Neural cell (in vitro differentiated cells): Measurements from ENCODE around the gene ATP11A. TPM values are rescaled to one million over a fixed set of nuclear protein-coding genes. Genes with fewer than 3 reads are reported as not detected.

Experiments used
- H2AFZ ChIP-seq: fragments of 200-600, 300-800 bp; sonication (generic), shearing (Covaris generic); 2 replicates; pipeline ENCODE4 v1.6.0; 2014; ENCODE audit warnings: low read depth, mild to moderate bottlenecking, antibody characterized with exemption, low read length, moderate library complexity
- H3F3A ChIP-seq: fragments of 200-600 bp; shearing (Covaris generic); 2 replicates; pipeline ENCODE4 v1.6.1; 2016; ENCODE audit warnings: mild to moderate bottlenecking, moderate library complexity, mixed read lengths, antibody characterized with exemption, low read length; ENCODE audit not compliant: insufficient read depth, poor library complexity, severe bottlenecking
- H3K27ac ChIP-seq: fragments of 200-600, 300-800 bp; sonication (generic), shearing (Covaris generic); 2 replicates; pipeline ENCODE4 v1.5.1; 2014; ENCODE audit warnings: mild to moderate bottlenecking, low read length, moderate library complexity
- H3K27me3 ChIP-seq: fragments of 300-800, 200-600 bp; sonication (generic), shearing (Covaris generic); 2 replicates; pipeline ENCODE4 v1.6.0; 2014; ENCODE audit warnings: mild to moderate bottlenecking, low read depth, low read length, moderate library complexity; ENCODE audit not compliant: insufficient read depth
- H3K36me3 ChIP-seq: fragments of 300-800, 200-600 bp; sonication (generic), shearing (Covaris generic); 2 replicates; pipeline ENCODE4 v1.5.1; 2014; ENCODE audit warnings: mild to moderate bottlenecking, antibody characterized with exemption, low read length, moderate library complexity; ENCODE audit not compliant: insufficient read depth
- H3K4me2 ChIP-seq: fragments of 300-800, 200-600 bp; sonication (generic), shearing (Covaris generic); 2 replicates; pipeline ENCODE4 v1.6.0; 2014; ENCODE audit warnings: mild to moderate bottlenecking, low read length
- H3K4me3 ChIP-seq: fragments of 300-800, 200-600 bp; sonication (generic), shearing (Covaris generic); 2 replicates; pipeline ENCODE4 v1.5.1; 2014; ENCODE audit warnings: mild to moderate bottlenecking, low read length, moderate library complexity
- H3K79me2 ChIP-seq: fragments of 200-600 bp; shearing (Covaris generic); replicated peaks from 2 replicates; pipeline ENCODE4 v1.6.0; 2014; ENCODE audit warnings: mild to moderate bottlenecking, low read length, moderate library complexity; ENCODE audit not compliant: insufficient read depth
- H3K9ac ChIP-seq: fragments of 300-800, 200-600 bp; sonication (generic), shearing (Covaris generic); 2 replicates; pipeline ENCODE4 v1.6.1; 2016; ENCODE audit warnings: mild to moderate bottlenecking, low read length, mixed read lengths
- H3K9me2 ChIP-seq: fragments of 200-600 bp; shearing (Covaris generic); 2 replicates; pipeline ENCODE4 v1.6.1; 2016; ENCODE audit warnings: mild to moderate bottlenecking, low read length, mixed read lengths; ENCODE audit not compliant: insufficient read depth
- H3K9me3 ChIP-seq: fragments of 200-600, 300-800 bp; sonication (generic), shearing (Covaris generic); 2 replicates; pipeline ENCODE4 v1.6.1; 2016; ENCODE audit warnings: mild to moderate bottlenecking, mixed run types, low read length, moderate library complexity, mixed read lengths
- H4K20me1 ChIP-seq: fragments of 200-600 bp; shearing (Covaris generic); 2 replicates; pipeline ENCODE4 v1.6.1; 2016; ENCODE audit warnings: mild to moderate bottlenecking, mixed run types; ENCODE audit not compliant: insufficient read depth
- CTCF ChIP-seq: fragments of 450-650 bp; IDR thresholded peaks from 2 replicates; pipeline ENCODE4 v1.5.1; 2014; ENCODE audit warnings: antibody characterized with exemption, mild to moderate bottlenecking, moderate library complexity; ENCODE audit not compliant: poor library complexity, severe bottlenecking
- EP300 ChIP-seq: fragments of 450-650 bp; conservative IDR thresholded peaks from 2 replicates; pipeline ENCODE4 v1.6.1; 2014; ENCODE audit warnings: antibody characterized with exemption, mild to moderate bottlenecking, moderate library complexity; ENCODE audit not compliant: poor library complexity, severe bottlenecking
- EZH2 ChIP-seq: fragments of 200-600, 300-800 bp; shearing (Covaris generic), sonication (generic); IDR thresholded peaks from 2 replicates; pipeline ENCODE4 v1.6.1; 2014; ENCODE audit warnings: antibody characterized with exemption, low read length, borderline replicate concordance, mild to moderate bottlenecking; ENCODE audit not compliant: insufficient read depth, poor library complexity, severe bottlenecking
- MXI1 ChIP-seq: fragments of 450-650 bp; conservative IDR thresholded peaks from 2 replicates; pipeline ENCODE4 v1.6.1; 2014; ENCODE audit warnings: antibody characterized with exemption, mild to moderate bottlenecking; ENCODE audit not compliant: poor library complexity, severe bottlenecking
- POLR2AphosphoS5 ChIP-seq: IDR thresholded peaks from 2 replicates; pipeline ENCODE4 v1.6.1; 2012
- RAD21 ChIP-seq: fragments of 450-650 bp; conservative IDR thresholded peaks from 2 replicates; pipeline ENCODE4 v1.6.1; 2014; ENCODE audit warnings: antibody characterized with exemption, mild to moderate bottlenecking, moderate library complexity
- REST ChIP-seq: IDR thresholded peaks from 2 replicates; pipeline ENCODE4 v1.6.1; 2012; ENCODE audit warnings: borderline replicate concordance
- SMC3 ChIP-seq: fragments of 450-650 bp; conservative IDR thresholded peaks from 2 replicates; pipeline ENCODE4 v1.6.1; 2014; ENCODE audit warnings: antibody characterized with exemption, mild to moderate bottlenecking, moderate library complexity; ENCODE audit not compliant: poor library complexity
- TAF1 ChIP-seq: IDR thresholded peaks from 2 replicates; pipeline ENCODE4 v1.6.1; 2012; ENCODE audit warnings: low read depth
- polyA plus RNA-seq: library from polyadenylated mRNA; depleted of rRNA; stranded (reverse); fragments of >200 nt; gene quantifications from 2 replicates; pipeline ENCODE4 v1.2.3, GENCODE V29; 2014

Gene ATP11A
- polyA plus RNA-seq, 1 donor from 2014 or later, result 3.0 TPM

- H2AFZ ChIP-seq, result no peak overlapping the region
- H3F3A ChIP-seq, result no peaks in the 10 kb centered on the region
- peak overlapping the region; percentile 15 for H3K27ac ChIP-seq
- H4K20me1 ChIP-seq, result no peaks in the 10 kb centered on the region
- no peaks in the 10 kb centered on the region for H3K27me3 ChIP-seq
- no peaks in the 10 kb centered on the region for H3K36me3 ChIP-seq
- no peaks in the 10 kb centered on the region for H3K79me2 ChIP-seq
- no peak for TF ChIP-seq SMC3
- peak; percentile 21 for TF ChIP-seq EP300
- no peak for TF ChIP-seq REST
- TF ChIP-seq TAF1, result no peak
- TF ChIP-seq MXI1, result no peak
- no peak for TF ChIP-seq CTCF
- no peak overlapping the region for H3K9ac ChIP-seq
- H3K9me3 ChIP-seq, result no peaks in the 10 kb centered on the region
- H3K4me2 ChIP-seq, result no peak overlapping the region
- H3K4me3 ChIP-seq, result no peak overlapping the region
- H3K9me2 ChIP-seq, result no peaks in the 10 kb centered on the region
Measured at GRCh38 chr13:112804374-112804773, 114.5 kb downstream of the ATP11A start.

- no peaks in the 10 kb centered on the region for H3K36me3 ChIP-seq
- H3K9me3 ChIP-seq, result no peaks in the 10 kb centered on the region
- no peaks in the 10 kb centered on the region for H3K79me2 ChIP-seq
- H3K4me3 ChIP-seq, result no peak overlapping the region
- H3K9ac ChIP-seq, result no peak overlapping the region
- H3K27ac ChIP-seq, result no peak overlapping the region
- no peak overlapping the region for H2AFZ ChIP-seq
- TF ChIP-seq EZH2 (no peak), TAF1 (no peak), CTCF (no peak), POLR2AphosphoS5 (no peak), SMC3 (no peak), RAD21 (no peak), MXI1 (no peak), REST (no peak), EP300 (no peak)
- no peaks in the 10 kb centered on the region for H3F3A ChIP-seq
- no peaks in the 10 kb centered on the region for H3K9me2 ChIP-seq
- no peaks in the 10 kb centered on the region for H3K27me3 ChIP-seq
- H4K20me1 ChIP-seq, result no peaks in the 10 kb centered on the region
- no peak overlapping the region for H3K4me2 ChIP-seq
Measured at GRCh38 chr13:112806739-112807652, 117.2 kb downstream of the ATP11A start.
